COLO829 (cell line): ENCODE measurements around the gene PLP2.

Experiments used
- DNase-seq: peaks from one replicate; pipeline ENCODE4 v3.0.0; 2012; ENCODE audit warnings: low spot score

Gene PLP2

GRCh38 chrX:49209434-49210251, 37.9 kb downstream of the PLP2 start:
- no peak for DNase-seq

DNA sequence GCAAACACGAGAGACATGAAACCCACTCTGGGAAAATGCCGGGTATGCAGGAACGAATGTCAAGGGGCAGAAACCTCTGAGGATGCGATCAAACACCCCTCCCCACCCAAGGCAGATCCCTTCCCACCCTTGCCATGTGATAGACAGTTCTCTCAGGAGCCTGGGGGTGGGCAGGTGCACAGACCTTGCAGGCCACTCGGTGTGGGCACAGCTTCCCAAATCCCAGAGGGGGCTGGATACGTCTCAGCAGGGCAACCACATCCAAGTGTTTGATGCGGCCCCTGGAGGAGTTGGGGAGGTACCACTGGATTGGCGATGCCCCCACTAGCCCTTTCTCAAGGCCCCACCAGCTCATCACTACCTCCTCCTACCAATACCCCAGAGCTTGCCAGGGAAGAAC, 38.7 kb downstream of the PLP2 start:
- DNase-seq: no peak

DNA sequence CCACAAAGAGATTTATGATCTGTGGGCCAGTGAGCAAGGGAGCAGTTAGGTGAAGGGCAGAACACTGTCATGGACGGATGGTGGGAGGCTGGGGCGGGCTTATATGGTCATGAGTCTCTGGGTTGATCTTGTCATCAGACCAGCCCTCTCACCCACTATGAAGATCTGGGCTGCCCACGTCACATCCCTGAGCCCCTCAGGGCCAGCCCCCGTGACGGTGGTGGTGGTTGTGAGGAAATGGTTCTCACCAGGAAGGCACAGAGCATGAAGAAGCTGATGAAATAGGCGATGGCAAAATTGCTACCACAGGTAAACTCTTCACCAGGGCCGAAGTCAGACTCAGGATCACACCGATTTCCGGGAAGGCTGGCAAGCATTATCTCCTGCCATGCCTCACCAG, 39.4 kb downstream of the PLP2 start:
- no peak for DNase-seq

DNA sequence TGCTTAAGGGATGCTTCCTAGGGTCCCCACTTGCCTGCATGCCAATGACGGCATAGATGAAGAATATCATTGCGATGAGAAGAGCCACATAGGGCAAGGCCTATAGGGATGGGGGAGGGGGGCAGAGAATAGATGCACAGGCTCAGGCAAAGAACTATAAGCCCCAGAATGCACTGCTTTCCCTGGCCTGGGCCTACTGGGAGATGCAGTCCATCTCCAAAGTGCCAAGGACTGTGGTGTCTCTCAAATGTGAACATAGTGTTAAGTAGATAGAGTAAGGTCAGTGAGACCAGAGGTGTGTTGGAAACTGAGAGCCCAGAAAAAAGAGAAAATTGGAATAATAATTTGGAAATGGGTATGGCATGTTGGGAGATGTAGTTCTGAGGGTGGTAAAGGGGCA, 40.5 kb downstream of the PLP2 start:
- no peak for DNase-seq

GRCh38 chrX:49212861-49213260, 41.2 kb downstream of the PLP2 start:
- no peak for DNase-seq

DNA sequence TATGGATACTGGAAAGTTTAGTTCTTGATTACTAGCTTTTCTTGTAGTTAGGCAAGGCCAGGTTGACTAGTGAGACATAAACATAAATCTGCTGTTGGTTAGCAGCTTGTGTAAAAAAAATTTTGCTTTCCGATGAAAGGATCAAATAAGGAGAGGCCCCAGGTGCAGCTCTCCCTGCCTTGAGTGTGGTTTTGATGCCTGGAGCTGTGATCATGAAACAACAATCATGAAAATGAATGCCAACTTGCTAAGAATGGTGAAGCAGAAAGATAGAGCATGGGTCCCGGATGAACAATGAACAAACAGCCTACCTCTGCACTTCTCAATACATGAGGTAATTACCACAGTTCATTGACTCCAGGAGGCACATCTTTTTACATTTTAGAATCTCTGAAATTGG, 42.7 kb downstream of the PLP2 start:
- no peak for DNase-seq

DNA sequence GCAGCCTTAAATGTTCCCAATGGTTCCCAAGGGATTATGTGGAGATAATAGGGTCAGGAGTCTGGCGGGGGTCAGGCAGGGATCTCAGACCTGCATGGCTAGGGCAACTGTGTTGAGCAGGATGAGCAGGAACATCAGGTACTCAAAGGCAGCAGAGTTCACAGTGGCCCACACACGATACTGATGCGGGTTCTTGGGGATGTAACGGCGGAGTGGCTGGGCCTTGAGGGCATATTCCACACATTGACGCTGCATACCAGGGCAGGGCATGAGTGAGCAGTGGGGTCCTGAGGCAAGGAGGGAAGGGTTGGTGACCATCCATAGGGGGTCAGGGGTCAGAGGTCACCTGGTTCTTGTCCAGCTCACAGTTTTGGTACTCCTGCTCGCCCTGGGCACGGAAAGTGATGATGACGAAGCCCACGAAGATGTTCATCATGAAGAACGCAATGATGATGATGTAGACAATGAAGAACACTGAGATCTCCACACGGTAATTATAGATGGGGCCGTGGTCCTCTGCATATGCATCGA, 43.4 kb downstream of the PLP2 start:
- DNase-seq: no peak

GRCh38 chrX:49220100-49220499, 48.4 kb downstream of the PLP2 start:
- DNase-seq: no peak

- DNase-seq: no peak
These were observed 50.2 kb downstream of the PLP2 start for GRCh38 chrX:49221868-49222267.
